Left renal pelvis (tissue), 4 donors: ENCODE results near the gene RECQL. TPM values are rescaled to one million over a fixed set of nuclear protein-coding genes. Genes with fewer than 3 reads are reported as not detected.
"Not testable (repeated sequence)": the region's sequence is repeated elsewhere in the genome, so short reads cannot be mapped to it uniquely, and the experiment has no call there.

Experiments used
- DNase-seq, 4 donors: peaks; one replicate each; pipeline ENCODE4 v3.0.0-alpha.2; 2013; ENCODE audit warnings: low read depth in 4 of 4, low spot score in 3 of 4
- polyA plus RNA-seq, 4 donors: library from polyadenylated mRNA; unstranded; fragments of 120-200 nt; gene quantifications; one replicate each; pipeline ENCODE4 v1.2.1, GENCODE V29; 2013; ENCODE audit not compliant: insufficient read length in 4 of 4

Gene RECQL
- polyA plus RNA-seq, 4 donors, result 30.1 to 38.5 (median 34.9) TPM

- no peak for DNase-seq
These were observed 71.4 kb downstream of the RECQL start for GRCh38 chr12:21429994-21430393.

DNA sequence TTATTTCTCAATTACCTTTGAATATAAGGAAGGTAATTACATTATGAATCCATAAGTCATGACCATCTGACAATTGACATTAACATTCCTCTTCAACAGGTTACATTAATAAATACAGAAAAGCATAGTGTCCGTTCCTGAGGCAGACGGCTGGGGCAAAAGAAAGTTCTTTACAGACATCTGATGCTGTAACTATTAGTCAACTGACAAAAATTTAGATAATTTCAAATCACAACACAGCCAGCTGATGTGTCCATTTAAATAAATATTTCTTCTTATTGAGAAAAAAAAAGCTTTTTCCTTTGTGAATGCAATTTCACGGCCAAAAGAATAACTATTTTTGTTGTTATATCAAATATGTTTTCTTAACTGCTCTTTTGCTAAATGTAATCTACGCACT is 73.2 kb downstream of the RECQL start:
- no peak for DNase-seq

DNA sequence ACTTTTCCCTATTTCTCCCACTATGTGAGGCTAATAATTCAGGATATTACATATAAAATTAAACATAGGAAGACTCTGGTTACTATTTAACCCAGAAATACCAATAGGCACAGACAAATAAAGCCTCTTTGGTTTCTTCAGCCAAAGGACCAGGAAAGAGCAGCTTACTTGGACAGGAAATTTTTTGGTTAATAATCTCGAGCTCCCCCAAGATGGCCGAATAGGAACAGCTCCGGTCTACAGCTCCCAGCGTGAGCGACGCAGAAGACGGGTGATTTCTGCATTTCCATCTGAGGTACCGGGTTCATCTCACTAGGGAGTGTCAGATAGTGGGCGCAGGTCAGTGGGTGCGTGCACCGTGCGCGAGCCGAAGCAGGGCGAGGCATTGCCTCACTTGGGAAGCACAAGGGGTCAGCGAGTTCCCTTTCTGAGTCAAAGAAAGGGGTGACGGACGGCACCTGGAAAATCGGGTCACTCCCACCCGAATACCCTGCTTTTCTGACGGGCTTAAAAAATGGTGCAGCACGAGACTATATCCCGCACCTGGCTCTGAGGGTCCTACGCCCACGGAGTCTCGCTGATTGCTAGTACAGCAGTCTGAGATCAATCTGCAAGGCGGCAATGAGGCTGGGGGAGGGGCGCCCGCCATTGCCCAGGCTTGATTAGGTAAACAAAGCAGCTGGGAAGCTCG is 82.3 kb downstream of the RECQL start:
- not testable (repeated sequence) for DNase-seq

Other genes starting within 250 kb of the RECQL start
- gene SLCO1A2, start 166.7 kb downstream of the RECQL start, polyA plus RNA-seq, result under 1 TPM in 3 of 4 donors, not detected in 1; 0.03 to 0.60 (median 0.10) TPM
- gene IAPP, start 128.7 kb downstream of the RECQL start, polyA plus RNA-seq, result not detected
- gene PYROXD1, start 64.0 kb downstream of the RECQL start, polyA plus RNA-seq, result 10 to 100 TPM; 14.1 to 22.2 (median 20.4) TPM
- gene GOLT1B, start 154 bp upstream of the RECQL start, polyA plus RNA-seq, result 10 to 100 TPM; 38.6 to 60.9 (median 48.9) TPM
- 10 to 100 TPM in 3 of 4 donors, under 1 TPM in 1; 0.81 to 22.6 (median 15.3) TPM for gene SPX, start 24.7 kb upstream of the RECQL start, polyA plus RNA-seq
- under 1 TPM in 3 of 4 donors, not detected in 1; 0.10 to 0.32 (median 0.17) TPM for gene GYS2, start 103.2 kb upstream of the RECQL start, polyA plus RNA-seq
- gene LDHB, start 156.2 kb upstream of the RECQL start, polyA plus RNA-seq, result 1,000 to 10,000 TPM in 3 of 4 donors, 100 to 1,000 TPM in 1; 509 to 1,655 (median 1,413) TPM